Measurements from ENCODE around the gene EML4.

- no peak for TF ChIP-seq EP300 (IDR thresholded peaks at IDR 0.05; ENCODE audit: borderline replicate concordance in 1 of 2, low read depth in 1 of 2, low read length in 1 of 2)
- no peak for TF ChIP-seq CTCF (IDR thresholded peaks at IDR 0.05)
- TF ChIP-seq SIN3A (IDR thresholded peaks at IDR 0.05; ENCODE audit: borderline replicate concordance, low read depth, low read length) = no peak
- no peak for TF ChIP-seq MAX (IDR thresholded peaks at IDR 0.05; ENCODE audit: low read depth)
- TF ChIP-seq FOSL2 (IDR thresholded peaks at IDR 0.05; ENCODE audit: borderline replicate concordance, low read depth) = no peak
- TF ChIP-seq IRF3 (IDR thresholded peaks at IDR 0.05; ENCODE audit: low read depth, low read length) = no peak
- TF ChIP-seq RFX5 (IDR thresholded peaks at IDR 0.05; ENCODE audit: low read length) = no peak
- no peak for TF ChIP-seq TAF1 (IDR thresholded peaks at IDR 0.05; ENCODE audit: borderline replicate concordance, low read depth, low read length)
- TF ChIP-seq SMC3 (IDR thresholded peaks at IDR 0.05; ENCODE audit: low read depth, low read length) = no peak
- TF ChIP-seq RCOR1 (IDR thresholded peaks at IDR 0.05; ENCODE audit: low read length) = no peak
- TF ChIP-seq JUND (IDR thresholded peaks at IDR 0.05) = no peak
- TF ChIP-seq ZBTB33 (IDR thresholded peaks at IDR 0.05; ENCODE audit: borderline replicate concordance, low read depth) = no peak
- TF ChIP-seq MEF2A (IDR thresholded peaks at IDR 0.05; ENCODE audit: borderline replicate concordance, low read depth) = no peak
- TF ChIP-seq NRF1 (IDR thresholded peaks at IDR 0.05; ENCODE audit: low read depth, low read length) = no peak
These were observed 21.0 kb downstream of the EML4 start for GRCh38 chr2:42190191-42190590.

All from SK-N-SH (cell line).